H1 (cell line): ENCODE measurements around the gene TAF10. TPM values are rescaled to one million over a fixed set of nuclear protein-coding genes. Genes with fewer than 3 reads are reported as not detected.

Experiments used
- CTCF ChIA-PET: fragments of 300-600 bp; sonication (Branson Sonifier 250); formaldehyde crosslinking; loops from one replicate; lab custom pipeline; 2021; ENCODE audit not compliant: partially characterized antibody; lab: Charles Lee
- POLR2A ChIA-PET: fragments of 300-600 bp; sonication (Branson Sonifier 250); formaldehyde crosslinking; loops from one replicate; lab custom pipeline; 2021; ENCODE audit warnings: inconsistent platforms; ENCODE audit not compliant: partially characterized antibody; lab: Charles Lee
- DNase-seq, 2 experiments: peaks; one replicate each; pipeline versions ENCODE4 v3.0.0 to v3.0.0-alpha.2; 2010 to 2022; ENCODE audit warnings: low spot score in 2 of 2, low read depth in 1 of 2, mixed read lengths in 1 of 2
- FAIRE-seq: peaks from 2 replicates; lab custom pipeline; 2011; peaks lifted over from hg19 to GRCh38; lab: Jason Lieb, UNC
- H2AFZ ChIP-seq: 2 replicates; pipeline ENCODE4 v1.8.1; 2012; ENCODE audit warnings: low read length, inconsistent platforms
- H2AK5ac ChIP-seq: 2 replicates; pipeline ENCODE4 v1.6.1; 2013; ENCODE audit warnings: low read depth, low read length
- H2BK120ac ChIP-seq: replicated peaks from 2 replicates; pipeline ENCODE3; 2013; ENCODE audit warnings: low read depth, low read length, inconsistent platforms
- H2BK12ac ChIP-seq: 2 replicates; pipeline ENCODE4 v1.6.1; 2013; ENCODE audit warnings: low read depth, low read length
- H2BK15ac ChIP-seq: 2 replicates; pipeline ENCODE4 v1.6.1; 2013; ENCODE audit warnings: low read length
- H2BK20ac ChIP-seq: 2 replicates; pipeline ENCODE4 v1.6.1; 2013; ENCODE audit warnings: low read length
- H2BK5ac ChIP-seq: 2 replicates; pipeline ENCODE4 v1.6.1; 2013; ENCODE audit warnings: low read depth, low read length
- H3K14ac ChIP-seq: 2 replicates; pipeline ENCODE4 v1.6.1; 2013; ENCODE audit warnings: inconsistent platforms; ENCODE audit not compliant: insufficient read length
- H3K18ac ChIP-seq: 2 replicates; pipeline ENCODE4 v1.6.1; 2013; ENCODE audit warnings: low read length; ENCODE audit errors: extremely low read depth
- H3K23ac ChIP-seq: 2 replicates; pipeline ENCODE4 v1.6.1; 2013; ENCODE audit warnings: inconsistent platforms; ENCODE audit not compliant: insufficient read length
- H3K23me2 ChIP-seq: 2 replicates; pipeline ENCODE4 v1.6.1; 2013; ENCODE audit warnings: low read depth, low read length
- H3K27ac ChIP-seq: 2 replicates; pipeline ENCODE4 v1.6.1; 2011; ENCODE audit warnings: low read depth, low read length, inconsistent platforms
- H3K27me3 ChIP-seq, 4 experiments: replicated peaks in 1 of 4; 1 replicate in 1 of 4; 2 replicates in 3 of 4; pipeline versions ENCODE4 v1.6.1 to v1.8.1; 2011 to 2013; ENCODE audit warnings: low read length in 3 of 4, mild to moderate bottlenecking in 3 of 4, inconsistent platforms in 2 of 4, mixed read lengths in 2 of 4, moderate library complexity in 1 of 4; ENCODE audit not compliant: control insufficient read depth in 3 of 4, insufficient read depth in 3 of 4; ENCODE audit errors: extremely low read depth in 1 of 4
- H3K36me3 ChIP-seq, 4 experiments: 2 replicates each; pipeline versions ENCODE4 v1.6.1 to v1.8.1; 2011 to 2013; ENCODE audit warnings: mild to moderate bottlenecking in 4 of 4, low read length in 3 of 4, moderate library complexity in 2 of 4, control low read depth in 1 of 4, inconsistent platforms in 1 of 4; ENCODE audit not compliant: insufficient read depth in 4 of 4, control insufficient read depth in 2 of 4
- H3K4ac ChIP-seq: replicated peaks from 2 replicates; pipeline ENCODE3; 2013; ENCODE audit warnings: low read length, low read depth, mixed read lengths, inconsistent platforms; ENCODE audit not compliant: insufficient read length
- H3K4me1 ChIP-seq, 4 experiments: replicated peaks in 1 of 4; 1 replicate in 1 of 4; 2 replicates in 3 of 4; pipeline versions ENCODE4 v1.6.1 to v1.8.1; 2011 to 2013; ENCODE audit warnings: low read length in 3 of 4, inconsistent platforms in 2 of 4, mixed read lengths in 1 of 4; ENCODE audit not compliant: insufficient read depth in 4 of 4, control insufficient read depth in 3 of 4
- H3K4me2 ChIP-seq, 2 experiments: 2 replicates each; pipeline versions ENCODE4 v1.6.1 to v1.8.1; 2011 to 2013; ENCODE audit warnings: low read depth in 2 of 2, low read length in 2 of 2, control low read depth in 1 of 2, inconsistent platforms in 1 of 2, mild to moderate bottlenecking in 1 of 2; ENCODE audit not compliant: insufficient read depth in 1 of 2
- H3K4me3 ChIP-seq, 4 experiments: fragments of 200-600, 300-600 bp in 1 of 4; sonication (generic), shearing (Covaris generic), sonication (Bioruptor Twin) in 1 of 4; 2 replicates each; pipeline versions ENCODE4 v1.5.1 to v1.8.1; 2011 to 2016; ENCODE audit warnings: low read length in 4 of 4, low read depth in 3 of 4, control low read depth in 2 of 4, inconsistent platforms in 2 of 4, mild to moderate bottlenecking in 2 of 4, mixed read lengths in 1 of 4, moderate library complexity in 1 of 4; ENCODE audit not compliant: insufficient read depth in 2 of 4; ENCODE audit errors: extremely low read depth in 1 of 4
- H3K56ac ChIP-seq: replicated peaks from 2 replicates; pipeline ENCODE3; 2013; ENCODE audit warnings: low read depth, mild to moderate bottlenecking, mixed read lengths, low read length, inconsistent platforms; ENCODE audit not compliant: insufficient read length
- H3K79me1 ChIP-seq: 2 replicates; pipeline ENCODE4 v1.6.1; 2013; ENCODE audit warnings: low read depth, low read length, control low read depth
- H3K79me2 ChIP-seq, 2 experiments: 2 replicates each; pipeline versions ENCODE4 v1.6.1 to v1.8.1; 2012 to 2013; ENCODE audit warnings: low read length in 2 of 2, mild to moderate bottlenecking in 2 of 2, inconsistent platforms in 1 of 2; ENCODE audit not compliant: insufficient read depth in 2 of 2, control insufficient read depth in 1 of 2
- H3K9ac ChIP-seq, 4 experiments: replicated peaks in 1 of 4; 1 replicate in 1 of 4; 2 replicates in 3 of 4; pipeline versions ENCODE4 v1.6.1 to v1.8.1; 2011 to 2013; ENCODE audit warnings: low read depth in 3 of 4, low read length in 3 of 4, control low read depth in 2 of 4, mild to moderate bottlenecking in 2 of 4, moderate library complexity in 2 of 4, inconsistent platforms in 1 of 4; ENCODE audit errors: extremely low read depth in 1 of 4
- H3K9me3 ChIP-seq, 2 experiments: 2 replicates each; pipeline versions ENCODE4 v1.6.1 to v1.8.1; 2012 to 2013; ENCODE audit warnings: mild to moderate bottlenecking in 2 of 2, moderate library complexity in 2 of 2, control low read depth in 1 of 2, inconsistent platforms in 1 of 2, low read depth in 1 of 2, low read length in 1 of 2, mixed read lengths in 1 of 2; ENCODE audit not compliant: insufficient read depth in 2 of 2
- H4K20me1 ChIP-seq, 2 experiments: replicated peaks in 1 of 2; 2 replicates each; pipeline versions ENCODE3 to v1.8.1; 2011 to 2013; ENCODE audit warnings: inconsistent platforms in 2 of 2, low read length in 2 of 2, mild to moderate bottlenecking in 1 of 2; ENCODE audit not compliant: insufficient read depth in 2 of 2, control insufficient read depth in 1 of 2
- H4K5ac ChIP-seq: 2 replicates; pipeline ENCODE4 v1.6.1; 2013; ENCODE audit warnings: low read length, low read depth, mixed read lengths, inconsistent platforms; ENCODE audit not compliant: insufficient read length
- H4K8ac ChIP-seq: 2 replicates; pipeline ENCODE4 v1.8.0; 2013; ENCODE audit warnings: mild to moderate bottlenecking, moderate library complexity, low read length, inconsistent platforms; ENCODE audit not compliant: insufficient read depth; ENCODE audit errors: extremely low read depth
- H4K91ac ChIP-seq: replicated peaks from 2 replicates; pipeline ENCODE3; 2013; ENCODE audit warnings: low read length, mixed read lengths, inconsistent platforms; ENCODE audit not compliant: insufficient read length
- BCL11A ChIP-seq, 2 experiments: IDR thresholded peaks; one replicate each; pipeline ENCODE4 v1.6.1; 2011; ENCODE audit warnings: low read depth in 2 of 2, low read length in 2 of 2, mild to moderate bottlenecking in 2 of 2
- CBX5 ChIP-seq: fragments of 300-800, 300-1000 bp; sonication (generic); IDR thresholded peaks from 2 replicates; pipeline ENCODE4 v1.7.1; 2016; ENCODE audit warnings: antibody characterized with exemption, low read length, low read depth
- CBX8 ChIP-seq: fragments of 300-800, 300-1000 bp; sonication (generic); IDR thresholded peaks from 2 replicates; pipeline ENCODE4 v1.7.1; 2016; ENCODE audit warnings: low read depth, low read length, borderline replicate concordance
- KDM4A ChIP-seq: IDR thresholded peaks from one replicate; pipeline ENCODE4 v1.7.1; 2012; ENCODE audit warnings: low read depth, mild to moderate bottlenecking, moderate library complexity, low read length, inconsistent platforms; ENCODE audit not compliant: severe bottlenecking
- NANOG ChIP-seq: IDR thresholded peaks from 2 replicates; pipeline ENCODE4 v1.6.1; 2011; ENCODE audit warnings: low read length, low read depth, mild to moderate bottlenecking, inconsistent platforms; ENCODE audit not compliant: insufficient read depth, poor library complexity, severe bottlenecking
- NRF1 ChIP-seq: IDR thresholded peaks from 2 replicates; pipeline ENCODE4 v1.6.1; 2011; ENCODE audit warnings: mild to moderate bottlenecking, low read depth, low read length, improper control_type of control experiment
- RNF2 ChIP-seq: fragments of 200-900, 300-1000 bp; sonication (generic); IDR thresholded peaks from 2 replicates; pipeline ENCODE4 v1.7.1; 2016; ENCODE audit warnings: borderline replicate concordance, low read depth, mild to moderate bottlenecking, antibody characterized with exemption, low read length; ENCODE audit not compliant: poor library complexity, severe bottlenecking; ENCODE audit errors: missing control alignments
- RXRA ChIP-seq: IDR thresholded peaks from 2 replicates; pipeline ENCODE4 v1.6.1; 2011; ENCODE audit warnings: low read depth, mild to moderate bottlenecking, low read length, moderate library complexity; ENCODE audit not compliant: insufficient read depth
- USF2 ChIP-seq: IDR thresholded peaks from 2 replicates; pipeline ENCODE4 v1.6.1; 2011; ENCODE audit warnings: low read length, improper control_type of control experiment
- YY1 ChIP-seq: IDR thresholded peaks from 2 replicates; pipeline ENCODE4 v1.6.1; 2011; ENCODE audit warnings: low read depth, mild to moderate bottlenecking, low read length
- WGBS, 2 experiments: shearing (Covaris generic) in 1 of 2; methylation state at CpG; one replicate each; pipeline versions ENCODE4 v1.1.6 to v1.1.7; 2013 to 2015; ENCODE audit warnings: low lambda C conversion rate in 2 of 2, mixed read lengths in 2 of 2, inconsistent platforms in 1 of 2, low coverage in 1 of 2, missing lambda C conversion rate in 1 of 2; ENCODE audit not compliant: insufficient replicate concordance in 2 of 2, insufficient coverage in 1 of 2, insufficient read length in 1 of 2; ENCODE audit errors: extremely low coverage in 1 of 2, missing lambda C conversion rate in 1 of 2; 5-methylcytosine and 5-hydroxymethylcytosine counted together
- polyA plus RNA-seq, 7 experiments: library from polyadenylated mRNA; depleted of rRNA in 3 of 7; stranded (reverse) in 5 of 7; unstranded in 2 of 7; fragments of >200 nt in 5 of 7; fragments of 200-250 nt in 2 of 7; gene quantifications; 1 replicate in 5 of 7; 2 replicates in 1 of 7; 4 replicates in 1 of 7; pipeline versions ENCODE4 v1.2.1 to v1.2.3, GENCODE V29; 2011 to 2013; ENCODE audit warnings: missing spikeins in 2 of 7, mixed read lengths in 2 of 7
- total RNA-seq: library from RNA; stranded (reverse); fragmentation: NEBNext Ultra II Directional; extraction: Animal tissue kit (Norgen Biotek cat#: 25700); gene quantifications from 2 replicates; pipeline ENCODE4 v1.2.1, GENCODE V29; 2021

The TAF10 gene
- total and polyA plus RNA-seq, 2 of the 8 experiments (the other 6 are each of a cell fraction or from before 2014, with no cell fraction given) = 128 to 213 TPM

GRCh38 chr11:6656936-6657335 is 44.9 kb upstream of the TAF10 start:
- CTCF ChIA-PET = interaction anchor here (0.6 to 4.9 kb wide), 11 partner anchors 9 to 294 kb away, joined by 3 to 36 read pairs (median 4); partner anchors contain the start of gene TAF10
- 64% methylated on average over 5 of the region's 5 CpGs; no CpG with 5 or more reads in 1 of the 2 experiments for WGBS, 2 experiments
- peak in 1 of 2 experiments; percentile 43 for DNase-seq

More at GRCh38 chr11:6656936-6657335, 44.9 kb upstream of the TAF10 start:
- H3K4me1 ChIP-seq = peaks cover 0 to 7% (median 6%) of the 10 kb centered on the region in 4 experiments; a peak in 4 of 7 replicates
- H3K4ac ChIP-seq = no peak overlapping the region
- H3K23me2 ChIP-seq = peaks cover 9% of the 10 kb centered on the region
- FAIRE-seq = no peak
- no peak overlapping the region for H4K8ac ChIP-seq
- no peak for TF ChIP-seq CBX5
- no peak for TF ChIP-seq RXRA
- TF ChIP-seq USF2 = no peak
- no peak for TF ChIP-seq KDM4A
- no peak for TF ChIP-seq YY1
- no peak for TF ChIP-seq NRF1
- TF ChIP-seq RNF2 = no peak
- TF ChIP-seq NANOG = no peak
- TF ChIP-seq CBX8 = no peak
- no peak for TF ChIP-seq BCL11A (IDR thresholded peaks at IDR 0.05; ENCODE audit: low read depth in 2 of 2, low read length in 2 of 2)
- POLR2A ChIA-PET = interaction anchor here (1.0 to 1.4 kb wide), 5 partner anchors 11 to 48 kb away, joined by 3 read pairs; no protein-coding TSS in a partner anchor
- H4K20me1 ChIP-seq = peaks cover 0 to 3% of the 10 kb centered on the region in 2 experiments
- H3K56ac ChIP-seq = no peak overlapping the region
- peak overlapping the region; percentile 79 to 92 for H3K4me2 ChIP-seq
- no peak overlapping the region for H2BK120ac ChIP-seq
- H2BK12ac ChIP-seq = no peak overlapping the region
- 0 out of 2 replicates have a peak overlapping the region, but pooled peaks have one; percentile 7 for H2AFZ ChIP-seq
- no peak overlapping the region for H2BK20ac ChIP-seq
- 0 out of 2 replicates have a peak overlapping the region, but pooled peaks have one; percentile 31 for H2BK15ac ChIP-seq
- no peaks in the 10 kb centered on the region for H3K79me1 ChIP-seq
- H3K27ac ChIP-seq = no peak overlapping the region
- peaks cover 1 to 36% (median 32%) of the 10 kb centered on the region in 4 experiments for H3K27me3 ChIP-seq
- no peaks in the 10 kb centered on the region for H3K36me3 ChIP-seq
- H2BK5ac ChIP-seq = no peak overlapping the region
- H3K79me2 ChIP-seq = no peaks in the 10 kb centered on the region
- H3K18ac ChIP-seq = no peak overlapping the region
- H2AK5ac ChIP-seq = no peak overlapping the region
- no peak overlapping the region for H3K9ac ChIP-seq
- H3K23ac ChIP-seq = no peak overlapping the region
- H3K4me3 ChIP-seq = peak overlapping the region in 3 of 4 experiments; percentile 65 to 91 (median 67); a peak in 4 of 8 replicates
- no peak overlapping the region for H4K91ac ChIP-seq
- no peaks in the 10 kb centered on the region for H3K9me3 ChIP-seq
- H3K14ac ChIP-seq = no peak overlapping the region
- no peak overlapping the region for H4K5ac ChIP-seq
